ENCODE measurements around the gene BID. TPM values are rescaled to one million over a fixed set of nuclear protein-coding genes. Genes with fewer than 3 reads are reported as not detected.

Gene BID
- polyA plus RNA-seq, 12 donors: 13.4 to 23.6 (median 19.5) TPM; not detected in 1

DNA sequence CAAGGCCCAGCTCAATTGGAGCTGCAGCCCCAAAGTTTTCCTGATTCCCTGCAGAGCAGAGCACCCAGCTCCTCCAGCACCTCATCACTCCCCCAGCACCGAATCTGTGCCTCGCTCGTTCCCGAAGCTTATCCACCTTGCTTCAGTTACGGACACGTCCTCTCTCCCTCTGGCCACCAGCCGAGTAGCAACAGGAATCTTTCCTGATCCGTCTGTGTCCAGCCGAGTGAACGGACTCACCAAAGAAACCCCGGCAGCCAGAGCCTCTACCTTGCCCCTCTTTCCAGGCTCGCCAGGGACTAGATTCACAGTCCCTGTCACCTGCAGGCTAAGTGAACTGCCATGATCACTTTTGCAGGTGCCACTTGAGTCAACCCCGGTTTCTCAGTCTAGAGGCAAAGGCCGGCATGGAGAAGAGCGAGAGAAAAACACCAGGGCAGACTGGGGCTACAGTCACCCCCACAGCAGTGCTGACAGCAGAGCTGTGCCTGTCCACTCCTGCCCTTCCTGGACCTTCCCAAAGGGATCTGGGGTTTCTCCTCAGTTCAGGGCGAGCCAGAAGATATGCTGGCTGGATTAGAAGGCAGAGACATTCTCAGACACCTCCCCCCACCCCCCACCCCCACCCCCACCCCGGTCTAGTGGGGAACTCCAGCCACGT is 32.3 kb downstream of the BID start:
- no peak for DNase-seq

DNA sequence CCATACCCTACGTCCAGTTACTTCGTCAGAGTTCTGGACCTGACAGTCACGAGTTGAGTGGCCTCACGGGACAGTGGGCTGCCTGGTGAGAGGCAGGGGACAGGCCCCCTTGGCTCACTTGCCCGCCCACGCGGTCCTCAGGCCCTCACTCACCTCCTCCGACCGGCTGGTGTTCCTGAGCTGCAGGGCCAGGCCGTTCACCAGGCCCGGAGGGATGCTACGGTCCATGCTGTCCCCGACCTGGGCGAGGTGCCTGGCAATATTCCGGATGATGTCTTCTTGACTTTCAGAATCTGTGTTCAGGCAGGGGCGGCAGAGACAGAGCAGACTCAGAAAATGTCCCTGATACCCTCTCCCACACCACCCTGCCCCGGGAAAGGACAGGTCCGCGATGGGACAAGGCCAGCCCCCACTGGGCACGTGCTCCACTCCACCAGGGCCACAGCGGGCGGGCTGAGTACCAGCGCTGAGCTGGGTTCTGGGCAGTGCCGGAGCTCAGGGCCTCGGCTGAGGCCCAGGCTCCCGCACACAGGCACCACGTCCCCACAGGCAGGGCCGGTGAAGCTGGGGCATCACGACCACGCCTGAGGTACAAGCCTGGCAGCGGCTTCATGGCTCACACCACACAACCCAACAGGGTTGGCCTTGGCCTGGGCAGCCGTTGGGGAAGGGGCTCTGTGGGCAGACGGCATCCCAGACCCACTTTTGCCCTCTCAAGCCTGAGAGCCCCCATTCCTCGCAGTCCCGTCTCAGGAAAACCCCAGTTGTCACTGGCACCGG is 34.9 kb downstream of the BID start:
- DNase-seq: no peak

DNA sequence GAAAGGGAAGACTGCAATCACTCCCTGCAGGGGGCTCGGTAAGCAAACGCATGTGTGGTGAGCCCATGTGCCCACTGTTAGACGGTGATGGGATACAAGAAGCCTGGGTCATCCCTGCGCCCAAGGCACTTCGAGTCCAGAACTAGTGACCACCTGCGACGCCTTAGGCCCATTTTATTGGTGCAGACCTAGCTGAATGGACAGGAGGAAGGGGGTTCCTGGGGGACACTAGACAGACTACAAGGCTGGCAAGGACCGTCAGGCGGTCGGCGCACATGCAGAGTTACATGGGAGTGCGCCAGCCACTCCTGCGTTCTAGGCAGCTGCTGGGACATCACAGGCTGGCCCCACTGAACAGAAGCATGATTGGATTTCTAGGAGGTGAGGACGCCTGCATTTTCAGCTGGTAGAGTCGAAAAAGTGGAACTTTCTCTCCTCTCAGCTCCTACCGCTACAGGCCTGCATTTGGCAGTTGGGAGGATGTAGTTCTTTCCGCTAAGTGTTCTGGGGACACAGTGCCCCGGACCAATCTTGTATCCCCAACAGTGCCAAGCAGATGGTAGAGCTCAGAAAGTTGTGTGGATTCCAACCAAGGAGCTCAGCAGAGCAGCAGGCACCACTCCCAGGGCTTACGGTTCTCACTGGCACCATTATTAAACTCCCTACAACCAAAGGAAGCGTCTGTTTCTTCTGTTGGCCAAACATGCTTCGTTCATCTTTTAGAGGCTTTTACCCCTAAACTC is 35.7 kb downstream of the BID start:
- DNase-seq: no peak

DNA sequence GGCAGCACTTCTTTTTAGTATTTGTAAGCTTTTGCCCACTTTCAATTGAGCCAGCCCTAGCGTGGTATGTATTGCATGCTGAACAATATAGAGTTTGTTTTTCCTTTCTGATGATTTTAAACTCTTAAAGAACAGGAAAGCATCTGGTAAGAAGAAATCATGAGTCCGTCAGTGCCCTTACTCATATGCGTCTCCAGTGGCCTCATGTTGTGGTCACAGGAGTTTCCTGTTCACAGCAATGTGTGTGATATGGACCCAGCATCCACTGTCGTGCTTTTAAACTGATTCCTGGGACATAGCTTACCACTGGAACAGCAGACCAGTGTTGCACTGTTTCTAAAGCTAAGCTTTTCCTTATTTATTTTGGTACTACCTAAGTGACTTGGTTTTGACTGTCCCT is 40.1 kb downstream of the BID start:
- no peak for DNase-seq

DNA sequence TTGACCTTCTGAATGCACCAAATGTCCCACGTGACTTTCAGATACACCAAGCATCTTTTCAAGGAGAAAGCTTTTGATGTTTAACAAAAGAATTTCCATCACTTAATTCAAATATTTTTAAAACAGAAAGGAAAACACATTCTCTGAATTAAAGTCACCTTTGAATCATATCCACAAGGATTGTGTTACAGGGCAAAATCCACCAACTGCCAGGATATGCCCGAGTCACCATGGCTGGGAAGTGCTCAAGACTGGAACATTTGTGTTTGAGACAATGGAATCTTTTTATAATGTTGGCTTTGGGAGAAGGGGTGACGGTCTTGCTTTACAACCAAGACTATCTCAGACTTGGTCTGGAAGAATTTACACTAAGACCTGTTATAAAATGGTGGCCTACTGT is 40.8 kb downstream of the BID start:
- DNase-seq: no peak

DNA sequence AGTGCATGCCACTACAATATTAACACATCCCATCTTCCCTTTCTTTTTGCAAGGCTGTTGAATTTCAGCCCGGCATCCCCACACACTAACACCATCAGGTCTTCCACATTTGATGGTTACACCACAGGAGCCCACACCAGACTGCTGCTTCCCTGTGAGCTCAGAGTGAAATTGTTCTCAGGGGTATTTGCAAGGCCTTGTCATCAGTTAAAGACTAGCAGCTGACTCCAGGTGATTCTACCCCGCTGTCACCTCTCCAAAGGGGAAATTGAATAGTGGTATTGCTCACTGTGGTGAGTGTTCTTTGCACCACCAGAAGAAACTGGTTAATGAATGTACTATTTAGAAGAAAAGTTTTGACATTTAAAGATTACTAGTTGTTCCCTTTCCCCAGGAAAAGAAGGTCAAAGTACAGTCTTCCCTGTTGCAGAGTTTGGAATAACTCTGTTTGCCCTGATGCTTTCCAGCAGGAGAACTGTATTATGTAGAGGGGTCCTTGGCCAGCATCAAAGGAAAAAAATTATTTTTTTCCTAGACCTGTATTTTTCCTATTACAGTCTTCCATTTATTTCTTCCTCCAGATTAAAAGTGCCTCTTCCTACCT is 41.9 kb downstream of the BID start:
- no peak for DNase-seq

DNA sequence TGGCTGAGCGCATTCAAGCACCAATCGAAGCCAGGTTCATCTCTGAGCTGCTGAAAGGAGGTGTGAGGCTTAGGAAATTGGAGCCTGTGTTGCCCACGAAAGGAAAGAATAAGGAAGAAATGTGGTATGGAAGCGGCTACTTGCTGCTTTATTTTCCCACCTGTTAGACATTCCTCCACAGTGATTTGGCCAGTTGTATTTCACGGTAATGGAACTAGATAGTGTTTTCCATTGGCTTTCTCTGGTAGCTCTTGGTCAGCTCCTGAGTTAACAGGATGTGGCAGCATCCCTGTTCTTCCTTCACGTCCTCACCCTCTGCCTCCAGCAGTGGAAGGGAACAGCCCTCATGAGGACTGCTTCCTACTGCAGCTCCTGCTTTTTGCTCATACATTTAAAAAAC is 44.7 kb downstream of the BID start:
- DNase-seq: no peak

DNA sequence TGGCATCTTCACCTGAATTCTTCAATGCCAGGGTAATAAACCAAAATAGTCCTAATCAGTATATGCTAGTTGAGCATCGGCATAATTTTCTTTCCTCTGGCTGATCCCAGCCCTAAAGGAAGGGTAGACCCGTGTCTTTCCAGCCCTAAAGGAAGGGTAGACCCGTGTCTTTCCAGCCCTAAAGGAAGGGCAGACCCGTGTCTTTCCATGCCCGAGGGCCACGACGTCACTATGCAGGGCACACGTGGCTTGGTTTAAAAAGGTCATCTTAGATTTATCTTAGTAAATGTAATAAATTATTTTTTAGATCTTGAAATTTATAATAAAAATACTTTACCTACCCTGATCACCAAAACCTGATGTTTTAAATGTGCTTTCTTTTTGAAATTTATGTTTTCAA is 45.5 kb downstream of the BID start:
- DNase-seq: no peak

DNA sequence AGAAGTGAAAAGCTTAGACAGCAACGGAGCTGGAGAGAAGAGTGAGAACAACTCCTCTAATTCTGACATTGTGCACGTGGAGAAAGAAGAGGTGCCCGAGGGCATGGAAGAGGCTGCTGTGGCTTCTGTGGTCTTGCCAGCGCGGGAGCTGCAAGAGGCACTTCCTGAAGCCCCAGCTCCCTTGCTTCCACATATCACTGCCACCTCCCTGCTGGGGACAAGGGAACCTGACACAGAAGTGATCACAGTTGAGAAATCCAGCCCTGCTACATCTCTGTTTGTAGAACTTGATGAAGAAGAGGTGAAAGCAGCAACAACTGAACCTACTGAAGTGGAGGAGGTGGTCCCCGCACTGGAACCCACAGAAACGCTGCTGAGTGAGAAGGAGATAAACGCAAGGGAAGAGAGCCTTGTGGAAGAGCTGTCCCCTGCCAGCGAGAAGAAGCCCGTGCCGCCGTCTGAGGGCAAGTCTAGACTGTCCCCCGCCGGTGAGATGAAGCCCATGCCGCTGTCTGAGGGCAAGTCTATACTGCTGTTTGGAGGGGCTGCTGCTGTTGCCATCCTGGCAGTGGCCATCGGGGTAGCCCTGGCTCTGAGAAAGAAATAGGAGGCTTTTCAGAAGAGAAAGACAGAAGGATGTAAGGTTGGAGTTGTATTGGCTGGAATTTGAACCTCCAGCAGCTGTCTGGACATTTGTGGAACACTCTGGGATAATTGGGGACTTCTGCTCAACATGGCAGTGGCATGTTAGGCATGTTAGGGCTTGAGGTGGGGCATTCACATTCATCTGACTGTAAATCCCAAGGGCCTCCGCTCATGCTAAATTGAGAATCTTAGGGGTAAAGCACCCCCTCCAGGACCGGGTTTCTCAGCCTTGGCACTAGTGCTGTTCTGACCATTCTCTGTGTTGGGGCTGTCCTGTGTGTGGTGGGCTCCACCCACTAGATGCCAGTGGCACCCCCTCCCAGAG is 47.1 kb downstream of the BID start:
- DNase-seq: no peak

DNA sequence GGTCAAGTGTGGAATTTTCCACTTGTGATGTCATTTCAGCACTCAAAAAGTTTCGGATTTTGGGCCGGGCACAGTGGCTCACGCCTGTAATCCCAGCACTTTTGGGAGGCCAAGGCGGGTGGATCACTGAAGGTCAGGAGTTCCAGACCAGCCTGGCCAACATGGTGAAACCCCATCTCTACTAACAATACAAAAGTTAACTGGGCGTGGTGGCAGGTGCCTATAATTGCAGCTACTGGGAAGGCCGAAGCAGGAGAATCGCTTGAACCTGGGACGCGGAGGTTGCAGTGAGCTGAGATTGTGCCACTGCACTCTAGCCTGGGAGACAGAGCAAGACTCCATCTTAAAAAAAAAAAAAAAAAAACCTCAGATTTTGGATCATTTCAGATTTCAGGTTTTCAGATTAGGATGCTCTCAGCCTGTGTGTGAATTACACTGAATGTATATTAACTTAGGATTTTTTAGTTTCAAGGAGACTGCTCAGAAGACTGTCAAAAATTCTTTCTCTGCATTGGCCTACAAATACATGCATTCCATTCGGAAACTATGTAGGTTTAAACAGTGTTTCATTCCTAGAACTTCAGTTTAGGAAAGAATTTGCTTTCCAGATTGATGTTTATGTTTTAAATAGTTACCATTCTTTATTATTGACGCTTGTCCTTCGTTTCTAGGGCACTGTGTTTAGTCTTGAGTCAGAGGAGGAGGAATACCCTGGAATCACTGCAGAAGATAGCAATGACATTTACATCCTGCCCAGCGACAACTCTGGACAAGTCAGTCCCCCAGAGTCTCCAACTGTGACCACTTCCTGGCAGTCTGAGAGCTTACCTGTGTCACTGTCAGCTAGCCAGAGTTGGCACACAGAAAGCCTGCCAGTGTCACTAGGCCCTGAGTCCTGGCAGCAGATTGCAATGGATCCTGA is 48.0 kb downstream of the BID start:
- DNase-seq: no peak

DNA sequence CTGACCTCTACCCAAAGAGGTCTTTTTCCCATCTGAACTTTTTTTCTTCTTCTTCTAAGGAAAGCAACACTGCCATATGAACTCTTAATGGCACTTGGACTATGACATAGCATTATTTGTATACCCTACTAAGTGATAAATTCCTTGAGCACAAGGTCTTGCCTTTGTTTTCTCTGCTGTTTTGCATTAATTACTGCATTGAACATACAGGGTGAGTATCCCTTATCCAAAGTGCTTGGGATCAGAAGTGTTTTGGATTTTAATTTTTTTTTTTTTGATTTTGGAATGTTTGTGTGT is 48.8 kb downstream of the BID start:
- DNase-seq: no peak

DNA sequence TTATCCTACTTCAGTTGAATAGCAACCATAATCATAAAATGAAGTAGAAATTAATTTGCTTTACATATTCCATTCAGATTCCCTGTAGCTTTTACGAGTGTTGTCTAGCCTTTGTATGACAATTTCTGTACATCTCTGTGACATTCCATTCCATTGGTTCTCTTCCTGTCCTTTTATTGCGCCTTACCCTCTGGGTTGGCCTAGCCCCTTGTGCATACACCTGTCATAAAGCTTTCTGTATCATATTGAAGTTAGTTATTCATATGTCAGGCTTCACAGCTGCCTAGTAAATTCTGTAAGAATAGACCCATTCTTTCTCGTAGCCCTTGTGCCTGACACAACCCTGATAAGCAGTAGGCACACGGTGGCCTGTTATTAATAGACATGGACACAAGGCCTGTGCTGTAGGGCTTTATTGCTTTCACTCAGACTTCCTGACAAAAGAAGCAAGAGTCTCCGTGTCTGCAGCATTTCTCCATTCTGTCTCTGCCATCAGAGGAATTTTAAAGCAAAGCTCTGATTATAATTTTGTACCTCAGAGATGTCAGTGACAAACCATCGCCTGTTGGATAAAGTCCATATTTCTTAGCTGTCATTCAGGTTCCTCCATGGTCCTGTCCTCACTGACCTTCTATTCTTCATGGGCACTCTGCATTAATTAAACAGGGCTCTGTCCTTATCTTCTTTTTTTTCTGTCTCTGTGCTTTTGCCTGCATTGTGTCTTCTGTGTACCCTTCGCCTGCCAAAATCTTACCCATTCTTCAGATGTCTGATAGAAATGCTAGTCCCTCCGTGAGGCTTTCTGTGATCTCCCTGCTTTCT is 49.4 kb downstream of the BID start:
- no peak for DNase-seq

DNA sequence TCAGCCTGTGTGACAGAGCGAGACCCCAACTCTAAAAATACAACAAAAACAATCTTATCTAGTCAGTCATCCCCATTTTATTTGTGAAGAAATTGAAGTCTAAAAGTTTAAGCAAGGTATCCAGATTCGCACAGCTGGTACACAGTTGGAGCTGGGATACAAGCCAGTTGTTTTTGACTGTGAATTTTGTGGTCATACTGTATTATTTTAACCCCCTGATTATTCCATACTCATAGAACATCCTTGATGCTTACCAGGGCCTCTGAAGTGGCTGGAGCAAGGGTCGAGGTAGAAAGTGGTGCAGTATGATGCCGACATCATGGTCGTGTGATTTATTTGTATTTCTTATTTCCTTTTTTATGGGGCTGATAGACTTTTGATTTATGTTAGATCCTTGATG is 50.0 kb downstream of the BID start:
- no peak for DNase-seq

DNA sequence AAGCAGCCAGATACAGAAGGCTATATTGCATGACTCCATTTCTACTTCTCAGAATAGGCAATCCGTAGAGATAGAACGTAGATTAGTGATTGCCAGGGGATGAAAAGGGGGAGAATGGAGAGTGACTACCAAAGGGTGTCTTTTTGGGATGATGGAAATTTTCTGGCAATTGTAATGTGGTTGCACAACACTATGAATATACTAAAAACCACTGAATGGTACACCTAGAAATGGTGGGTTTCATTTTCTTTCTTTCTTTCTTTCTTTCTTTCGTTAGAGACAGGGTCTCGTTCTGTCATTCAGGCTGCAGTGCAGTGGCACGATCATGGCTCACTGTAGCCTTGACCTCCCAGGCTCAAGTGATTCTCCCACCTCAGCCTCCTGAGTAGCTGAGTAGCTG is 54.4 kb downstream of the BID start:
- DNase-seq: no peak

DNA sequence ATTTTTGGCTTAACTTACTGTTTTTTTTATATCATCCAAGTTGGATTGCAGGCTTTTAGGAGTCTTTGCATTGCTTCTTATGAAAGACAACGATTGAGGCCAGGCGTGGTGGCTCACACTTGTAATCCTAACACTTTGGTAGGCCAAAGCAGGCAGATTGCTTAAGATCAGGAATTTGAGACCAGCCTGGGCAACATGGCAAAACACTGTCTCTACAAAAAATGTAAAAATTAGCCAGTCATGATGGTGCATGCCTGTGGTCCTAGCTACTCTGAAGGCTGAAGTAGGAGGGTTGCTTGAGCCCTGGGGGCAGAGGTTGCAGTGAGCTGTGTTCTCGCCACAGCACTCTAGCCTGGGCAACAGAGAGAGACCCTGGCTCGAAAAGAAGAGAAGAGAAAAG is 56.6 kb downstream of the BID start:
- DNase-seq: no peak

DNA sequence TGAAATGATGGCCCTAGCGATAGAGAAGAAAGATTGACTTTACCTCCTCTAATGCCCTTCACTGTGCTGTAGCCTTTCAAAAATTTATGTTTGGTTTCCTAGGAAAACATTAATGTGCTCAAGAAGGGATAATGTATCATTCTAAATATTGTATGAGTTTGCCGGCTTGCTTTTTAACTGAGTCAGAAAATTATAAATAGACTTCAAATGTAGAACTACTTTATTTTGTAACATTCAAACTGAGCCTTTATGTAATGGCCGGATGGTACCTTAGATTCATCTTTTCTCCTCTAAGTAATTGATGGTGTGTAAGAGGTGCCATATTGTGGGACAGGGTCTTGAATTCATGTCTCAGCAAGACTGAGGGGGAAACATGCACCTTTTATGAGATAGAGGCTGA is 57.7 kb downstream of the BID start:
- no peak for DNase-seq

DNA sequence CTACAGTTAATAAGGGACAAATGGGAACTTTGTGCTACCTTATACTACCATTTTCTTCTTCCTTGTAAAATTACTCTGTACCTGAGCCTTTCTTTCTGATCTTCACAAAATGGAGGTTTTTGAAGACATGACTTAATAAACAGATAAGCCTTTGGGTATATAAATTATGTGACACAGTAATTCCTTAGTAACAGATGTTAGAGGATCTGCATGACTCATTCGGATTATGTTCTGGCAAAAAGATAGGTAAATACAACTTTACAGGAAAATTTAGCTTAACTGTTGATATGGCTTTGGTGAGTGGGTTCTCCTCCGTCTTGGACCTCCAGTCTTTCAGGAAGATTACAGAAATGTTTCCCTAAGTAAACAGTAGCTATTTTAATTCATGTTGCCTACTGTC is 61.8 kb downstream of the BID start:
- DNase-seq: no peak

DNA sequence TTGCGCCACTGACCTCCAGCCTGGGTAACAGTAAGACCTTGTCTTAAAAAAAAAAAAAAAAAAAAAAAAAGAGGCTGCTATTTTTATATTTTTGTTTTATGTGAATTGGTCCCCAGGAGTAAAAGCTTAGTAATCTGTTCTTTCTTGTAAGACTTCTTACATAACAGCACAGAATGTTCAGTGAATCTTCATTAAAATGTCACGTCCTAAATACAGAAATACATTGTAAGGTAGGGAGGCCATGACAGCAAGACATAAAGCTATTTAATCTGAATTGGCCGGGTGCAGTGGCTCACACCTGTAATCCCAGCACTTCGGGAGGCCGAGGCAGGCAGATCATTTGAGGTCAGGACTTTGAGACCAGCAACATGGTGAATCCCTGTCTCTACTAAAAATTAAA is 64.2 kb downstream of the BID start:
- no peak for DNase-seq

DNA sequence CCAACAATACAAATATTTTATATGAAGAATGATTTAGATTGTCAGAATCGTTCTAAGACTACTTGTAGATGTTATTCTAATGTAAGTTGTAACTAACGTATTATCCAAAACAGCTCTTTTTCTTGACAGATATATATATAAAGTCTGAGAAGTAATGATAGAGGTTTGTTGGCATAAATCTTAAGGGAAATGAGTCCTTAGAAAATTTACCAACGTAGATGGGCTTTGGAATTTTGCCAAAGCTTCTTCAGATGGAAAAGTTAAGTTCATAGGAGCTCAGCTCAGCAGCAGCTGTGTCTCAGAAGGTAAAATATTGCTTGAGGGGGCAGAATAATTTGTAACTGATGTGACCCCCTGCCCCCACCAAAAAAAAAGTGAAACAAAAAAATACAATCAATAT is 66.7 kb downstream of the BID start:
- DNase-seq: no peak

DNA sequence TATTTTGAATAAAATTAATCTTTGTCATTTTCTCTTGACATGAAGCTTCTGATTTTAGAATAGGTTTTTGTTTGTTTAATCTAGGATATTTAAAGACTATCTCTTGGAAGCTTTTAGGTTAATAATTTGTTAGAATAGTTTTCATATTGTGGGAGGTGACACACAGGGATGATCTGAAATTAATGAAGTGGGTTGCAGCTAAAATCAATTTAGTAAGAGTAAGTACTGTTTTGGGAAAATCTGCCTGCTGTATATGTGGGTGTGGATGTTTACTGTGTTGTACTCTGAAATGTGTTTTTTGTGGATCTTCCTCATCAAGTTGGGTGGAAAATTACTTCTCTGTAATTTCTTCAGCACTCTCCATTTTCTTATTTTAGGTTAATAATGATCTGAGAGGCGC is 67.3 kb downstream of the BID start:
- DNase-seq: no peak
